ENCODE data around the gene ZNF224. TPM values are rescaled to one million over a fixed set of nuclear protein-coding genes. Genes with fewer than 3 reads are reported as not detected.

Gene ZNF224
- total and polyA plus RNA-seq, 2 of the 13 experiments (the other 11 are each of a cell fraction or from before 2014, with no cell fraction given), result 13.0 to 16.1 TPM

- TF ChIP-seq ZHX2 (IDR thresholded peaks at IDR 0.05; ENCODE audit: low read depth) (peak; percentile 60; the same call in 1 of the 2 replicates), ZHX2 (CRISPR knock-in tag; IDR thresholded peaks at IDR 0.05; ENCODE audit: borderline replicate concordance) (no peak), HNF4G (IDR thresholded peaks at IDR 0.05; ENCODE audit: borderline replicate concordance, low read depth, low read length) (0 out of 2 replicates have a peak, but pooled peaks have one; percentile 5), HNF4G (CRISPR knock-in tag; IDR thresholded peaks at IDR 0.05; ENCODE audit: borderline replicate concordance, low read depth) (no peak), PREB (CRISPR knock-in tag; IDR thresholded peaks at IDR 0.05) (no peak), HCFC1 (IDR thresholded peaks at IDR 0.05; ENCODE audit: low read depth, low read length) (peak; percentile 100), ZBTB1 (CRISPR knock-in tag; IDR thresholded peaks at IDR 0.05; ENCODE audit: borderline replicate concordance) (no peak), ZNF770 (CRISPR knock-in tag; IDR thresholded peaks at IDR 0.05) (no peak), SAFB2 (CRISPR knock-in tag; IDR thresholded peaks at IDR 0.05; ENCODE audit: borderline replicate concordance, low read depth) (no peak), ZBTB2 (CRISPR knock-in tag; IDR thresholded peaks at IDR 0.05; ENCODE audit: low read depth) (no peak), MIER3 (CRISPR knock-in tag; IDR thresholded peaks at IDR 0.05; ENCODE audit: borderline replicate concordance) (peak; percentile 69; the same call in 1 of the 2 replicates), HES4 (CRISPR knock-in tag; IDR thresholded peaks at IDR 0.05; ENCODE audit: borderline replicate concordance) (no peak), KAT7 (CRISPR knock-in tag; IDR thresholded peaks at IDR 0.05; ENCODE audit: borderline replicate concordance) (0 out of 2 replicates have a peak, but pooled peaks have one; percentile 36), HMGA1 (CRISPR knock-in tag; conservative IDR thresholded peaks at IDR 0.05) (no peak), PAWR (CRISPR knock-in tag; IDR thresholded peaks at IDR 0.05; ENCODE audit: borderline replicate concordance) (no peak), NFKBIZ (CRISPR knock-in tag; IDR thresholded peaks at IDR 0.05) (no peak), ZNF251 (CRISPR knock-in tag; IDR thresholded peaks at IDR 0.05) (no peak)
- TF ChIP-seq, protein P1, sequence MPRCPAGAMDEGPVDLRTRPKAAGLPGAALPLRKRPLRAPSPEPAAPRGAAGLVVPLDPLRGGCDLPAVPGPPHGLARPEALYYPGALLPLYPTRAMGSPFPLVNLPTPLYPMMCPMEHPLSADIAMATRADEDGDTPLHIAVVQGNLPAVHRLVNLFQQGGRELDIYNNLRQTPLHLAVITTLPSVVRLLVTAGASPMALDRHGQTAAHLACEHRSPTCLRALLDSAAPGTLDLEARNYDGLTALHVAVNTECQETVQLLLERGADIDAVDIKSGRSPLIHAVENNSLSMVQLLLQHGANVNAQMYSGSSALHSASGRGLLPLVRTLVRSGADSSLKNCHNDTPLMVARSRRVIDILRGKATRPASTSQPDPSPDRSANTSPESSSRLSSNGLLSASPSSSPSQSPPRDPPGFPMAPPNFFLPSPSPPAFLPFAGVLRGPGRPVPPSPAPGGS (CRISPR knock-in tag; IDR thresholded peaks at IDR 0.05), result no peak
Observed at GRCh38 chr19:44113138-44113783, 19.1 kb downstream of the ZNF224 start, which contains the start of gene ZNF225 (continued).

Data from HepG2 (cell line).